HG03469 (cell line): ENCODE data around the gene ACER1.
"Not testable (repeated sequence)": the region's sequence is repeated elsewhere in the genome, so short reads cannot be mapped to it uniquely, and the experiment has no call there.

Source experiments
- ATAC-seq: cut with Tn5 transposase; IDR thresholded peaks from one replicate; pipeline ENCODE4 v1.9.1; 2021; ENCODE audit warnings: mild to moderate bottlenecking, moderate library complexity, moderate number of reproducible peaks; ENCODE audit not compliant: unreplicated experiment

Gene ACER1

DNA sequence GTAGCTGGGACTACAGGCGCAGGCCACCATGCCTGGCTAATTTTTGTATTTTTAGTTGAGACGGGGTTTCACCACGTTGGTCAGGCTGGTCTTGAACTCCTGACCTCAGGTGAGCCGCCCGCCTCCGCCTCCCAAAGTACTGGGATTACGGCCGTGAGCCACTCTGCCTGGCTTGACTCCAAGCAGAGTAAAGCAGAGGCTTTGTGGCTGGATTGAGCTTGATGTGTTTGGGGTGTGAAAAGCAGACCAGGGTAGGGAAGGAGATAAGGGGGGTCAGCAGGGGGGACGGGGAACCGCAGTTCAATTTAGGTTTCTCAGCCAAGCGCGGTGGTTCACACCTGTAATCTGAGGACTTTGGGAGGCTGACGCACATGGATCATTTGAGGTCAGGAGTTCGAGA is 23.8 kb upstream of the ACER1 start:
- no peak for ATAC-seq

DNA sequence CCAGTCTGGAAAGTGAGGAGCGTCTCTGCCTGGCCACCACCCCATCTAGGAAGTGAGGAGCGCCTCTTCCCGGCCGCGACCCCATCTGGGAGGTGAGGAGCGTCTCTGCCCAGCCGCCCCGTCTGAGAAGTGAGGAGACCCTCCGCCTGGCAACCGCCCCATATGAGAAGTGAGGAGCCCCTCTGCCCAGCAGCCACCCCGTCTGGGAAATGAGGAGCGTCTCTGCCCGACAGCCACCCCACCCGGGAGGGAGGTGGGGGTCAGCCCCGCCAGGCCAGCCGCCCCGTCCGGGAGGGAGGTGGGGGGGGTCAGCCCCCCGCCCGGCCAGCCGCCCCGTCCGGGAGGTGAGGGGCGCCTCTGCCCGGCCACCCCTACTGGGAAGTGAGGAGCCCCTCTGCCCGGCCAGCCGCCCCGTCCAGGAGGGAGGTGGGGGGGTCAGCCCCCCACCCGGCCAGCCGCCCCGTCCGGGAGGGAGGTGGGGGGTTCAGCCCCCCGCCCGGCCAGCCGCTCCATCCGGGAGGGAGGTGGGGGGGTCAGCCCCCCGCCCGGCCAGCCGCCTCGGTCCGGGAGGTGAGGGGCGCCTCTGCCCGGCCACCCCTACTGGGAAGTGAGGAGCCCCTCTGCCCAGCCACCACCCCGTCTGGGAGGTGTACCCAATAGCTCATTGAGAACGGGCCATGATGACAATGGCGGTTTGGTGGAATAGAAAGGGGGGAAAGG is 22.1 kb upstream of the ACER1 start:
- not testable (repeated sequence) for ATAC-seq

- ATAC-seq = no peak
Observed at GRCh38 chr19:6354098-6354674, 20.8 kb upstream of the ACER1 start.

GRCh38 chr19:6352381-6353165 is 19.2 kb upstream of the ACER1 start:
- no peak for ATAC-seq

- no peak for ATAC-seq
Observed at GRCh38 chr19:6350688-6351087, 17.3 kb upstream of the ACER1 start.

DNA sequence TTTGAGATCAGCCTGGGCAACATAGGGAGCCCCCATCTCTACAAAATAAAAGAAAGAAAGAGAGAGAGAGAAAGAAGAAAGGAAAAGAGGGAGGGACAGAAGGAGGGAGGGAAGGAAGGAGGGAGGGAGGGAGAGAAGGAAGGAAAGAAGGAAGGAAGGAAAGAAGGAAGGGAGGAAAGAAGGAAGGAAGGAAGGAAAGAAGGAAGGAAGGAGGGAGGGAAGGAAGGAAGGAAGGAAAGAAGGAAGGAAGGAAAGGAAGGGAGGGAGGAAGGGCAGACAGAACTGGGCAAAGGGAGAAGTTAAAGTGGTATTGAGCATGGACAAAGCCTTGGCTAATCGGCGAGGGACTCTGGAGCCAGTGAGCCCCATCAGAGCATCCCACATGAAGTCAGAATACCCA is 15.9 kb upstream of the ACER1 start:
- not testable (repeated sequence) for ATAC-seq

- no peak for ATAC-seq
Observed at GRCh38 chr19:6343462-6343861, 10.1 kb upstream of the ACER1 start.

GRCh38 chr19:6340493-6341201 is 7.2 kb upstream of the ACER1 start:
- no peak for ATAC-seq

GRCh38 chr19:6334490-6335285 is 1.3 kb upstream of the ACER1 start:
- ATAC-seq = no peak

DNA sequence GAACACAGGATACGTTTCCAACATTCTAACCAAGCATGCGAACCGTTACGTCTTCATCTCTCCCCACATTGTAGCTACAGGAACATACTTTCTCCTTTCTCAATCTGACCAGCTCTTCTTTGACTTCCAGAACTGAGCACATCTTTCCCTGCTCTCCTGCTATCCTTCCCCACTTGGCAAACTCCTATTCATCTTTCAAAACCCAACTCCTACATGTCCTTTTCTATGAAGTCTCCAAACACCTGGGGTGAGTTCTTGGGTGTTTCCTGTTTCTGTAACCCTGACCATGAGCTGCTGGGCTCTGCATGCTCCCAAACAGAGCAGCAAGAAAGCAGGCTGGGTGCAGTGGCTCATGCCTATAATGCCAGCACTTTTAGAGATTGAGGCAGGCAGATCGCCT is 6.6 kb downstream of the ACER1 start:
- no peak for ATAC-seq

DNA sequence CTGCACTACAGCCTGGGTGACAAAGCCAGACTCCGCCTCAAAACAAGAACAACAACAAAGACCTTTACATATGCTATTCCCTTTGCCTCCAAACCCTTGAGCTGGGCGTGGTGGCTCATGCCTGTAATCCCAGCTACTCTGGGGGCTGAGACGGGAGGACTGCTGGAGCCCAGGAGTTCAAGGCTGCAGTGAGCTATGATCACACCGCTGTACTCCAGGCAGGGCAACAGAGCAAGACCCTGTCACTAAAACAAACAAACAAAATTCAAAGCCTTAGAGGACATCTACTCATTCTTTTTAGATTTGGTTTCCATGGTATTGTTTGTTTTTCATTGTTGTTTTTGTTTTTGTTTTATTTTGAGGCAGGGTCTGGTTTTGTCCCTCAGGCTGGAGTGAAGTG is 7.8 kb downstream of the ACER1 start:
- no peak for ATAC-seq

DNA sequence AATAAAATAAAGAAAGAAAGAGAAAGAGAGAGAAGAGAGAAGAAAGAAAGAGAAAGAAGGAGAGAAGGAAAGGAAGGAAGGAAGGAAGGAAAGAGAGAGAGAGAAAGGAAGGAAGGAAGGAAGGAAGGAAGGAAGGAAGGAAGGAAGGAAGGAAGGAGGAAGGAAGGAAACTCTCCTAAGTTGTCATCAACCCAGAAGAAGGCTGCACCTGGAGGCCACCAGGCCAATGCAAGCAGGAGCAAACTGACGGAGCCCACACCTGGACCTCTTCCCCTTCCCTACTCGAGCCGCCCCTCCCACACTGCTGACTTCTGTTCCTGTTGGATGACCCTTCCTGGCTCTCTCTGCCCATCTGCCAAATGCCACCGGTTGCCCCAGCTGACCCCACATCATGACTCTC is 8.7 kb downstream of the ACER1 start:
- ATAC-seq = no peak

GRCh38 chr19:6322284-6322683 is 11.1 kb downstream of the ACER1 start:
- ATAC-seq = no peak

- ATAC-seq = no peak
Observed at GRCh38 chr19:6319376-6319775, 14.0 kb downstream of the ACER1 start.

GRCh38 chr19:6318772-6319171 is 14.6 kb downstream of the ACER1 start:
- no peak for ATAC-seq

DNA sequence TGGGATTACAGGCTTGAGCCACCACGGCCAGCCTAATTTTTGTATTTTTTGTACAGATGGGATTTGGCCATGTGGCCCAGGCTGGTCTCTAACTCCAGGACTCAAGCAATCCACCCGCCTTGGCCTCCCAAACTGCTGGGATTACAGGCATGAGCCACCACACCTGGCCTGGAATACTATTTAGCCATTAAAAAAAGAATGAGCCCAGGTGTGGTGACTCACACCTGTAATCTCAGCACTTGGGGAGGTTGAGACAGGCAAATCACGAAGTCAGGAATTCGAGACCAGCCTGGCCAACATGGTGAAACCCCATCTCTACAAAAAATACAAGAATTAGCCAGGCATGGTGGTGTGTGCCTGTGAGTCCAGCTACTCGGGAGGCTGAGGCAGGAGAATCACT is 17.8 kb downstream of the ACER1 start:
- not testable (repeated sequence) for ATAC-seq

GRCh38 chr19:6313398-6313969 is 19.9 kb downstream of the ACER1 start:
- ATAC-seq = no peak

GRCh38 chr19:6312018-6312417 is 21.4 kb downstream of the ACER1 start:
- ATAC-seq = no peak

DNA sequence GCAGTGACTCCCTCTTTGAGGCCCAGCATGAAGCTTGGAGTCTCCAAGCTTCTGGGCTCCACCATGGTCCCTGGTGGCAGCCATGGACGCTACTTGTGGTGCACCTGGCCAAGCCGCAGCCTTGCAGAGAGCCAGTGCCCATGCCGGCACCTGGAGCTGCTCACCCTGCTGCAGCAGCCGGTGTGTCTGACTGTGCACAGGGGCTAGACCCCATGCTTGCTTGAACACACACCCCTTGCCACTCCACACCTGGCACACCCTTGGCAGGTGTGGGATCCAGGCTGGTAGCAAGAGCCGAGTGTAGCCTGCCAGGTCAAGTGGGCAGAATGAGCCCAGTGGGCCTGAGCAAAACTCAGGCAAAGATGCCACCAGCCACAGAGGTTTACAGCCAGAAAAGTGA is 35.0 kb downstream of the ACER1 start:
- ATAC-seq = no peak

DNA sequence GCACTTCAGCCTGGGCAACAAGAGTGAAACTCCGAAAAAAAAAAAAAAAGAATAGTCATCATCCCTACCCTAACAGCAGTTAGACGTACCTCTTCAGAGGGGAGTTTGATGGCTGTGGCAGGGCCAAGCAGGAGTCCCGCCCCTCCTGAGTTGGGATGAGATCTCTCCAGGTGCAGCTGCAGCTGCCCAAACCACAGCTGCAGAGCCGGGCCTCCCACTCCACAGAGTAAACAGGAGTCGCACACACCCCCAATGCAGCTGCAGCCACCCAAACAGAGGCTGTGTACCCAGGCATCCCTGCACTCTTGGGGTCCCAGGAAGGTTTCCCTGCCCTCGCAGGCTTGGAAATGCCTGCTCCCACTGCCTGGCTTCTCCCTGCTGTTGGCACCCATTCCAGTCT is 36.2 kb downstream of the ACER1 start:
- no peak for ATAC-seq
